ENCODE data around the gene WDFY4. TPM values are rescaled to one million over a fixed set of nuclear protein-coding genes. Genes with fewer than 3 reads are reported as not detected.

Gene WDFY4
- polyA plus RNA-seq, 3 donors, result 1.1 to 2.4 (median 2.4) TPM

DNA sequence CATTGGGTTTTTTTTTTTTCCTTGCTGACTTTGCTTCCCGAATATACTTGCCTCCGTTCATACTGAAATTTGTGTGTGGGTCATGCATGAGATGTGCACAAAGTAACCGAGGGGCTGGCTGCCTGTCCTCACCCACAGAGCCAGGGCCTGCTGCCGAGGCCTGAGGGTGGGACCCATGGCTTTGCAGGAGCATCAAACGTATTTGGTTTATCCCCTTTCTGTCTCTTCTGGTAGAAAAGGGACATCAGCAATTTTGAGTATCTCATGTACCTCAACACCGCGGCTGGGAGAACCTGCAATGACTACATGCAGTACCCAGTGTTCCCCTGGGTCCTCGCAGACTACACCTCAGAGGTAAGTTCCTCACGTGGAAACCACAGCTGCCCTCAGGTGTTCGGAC, 258.4 kb downstream of the WDFY4 start:
- DNase-seq, result no peak

DNA sequence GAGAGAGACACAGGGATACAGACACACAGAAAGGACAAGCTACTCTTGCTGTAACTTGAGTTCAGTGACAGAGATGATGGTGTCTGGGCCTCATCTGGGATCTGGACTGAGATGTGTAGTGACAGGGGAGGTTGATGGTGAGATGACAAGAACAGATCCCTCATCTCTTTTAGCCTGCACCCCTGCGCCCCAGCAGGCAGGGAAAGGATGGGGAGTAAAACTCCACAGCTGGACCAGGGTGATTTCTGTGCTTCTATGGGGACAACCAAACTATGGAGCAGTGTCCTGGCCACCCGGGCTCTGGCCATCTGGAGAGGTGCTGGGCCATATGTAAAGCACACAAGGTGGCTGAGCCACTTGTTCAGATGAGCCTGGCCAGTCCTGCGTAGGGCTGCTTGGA, 259.5 kb downstream of the WDFY4 start:
- no peak for DNase-seq

- peak; percentile 54 for DNase-seq
Measured at GRCh38 chr10:48945441-48946130, 260.9 kb downstream of the WDFY4 start.

- no peak for DNase-seq
Measured at GRCh38 chr10:48946332-48946731, 261.7 kb downstream of the WDFY4 start.

GRCh38 chr10:48946891-48947500, 262.3 kb downstream of the WDFY4 start:
- no peak for DNase-seq

DNA sequence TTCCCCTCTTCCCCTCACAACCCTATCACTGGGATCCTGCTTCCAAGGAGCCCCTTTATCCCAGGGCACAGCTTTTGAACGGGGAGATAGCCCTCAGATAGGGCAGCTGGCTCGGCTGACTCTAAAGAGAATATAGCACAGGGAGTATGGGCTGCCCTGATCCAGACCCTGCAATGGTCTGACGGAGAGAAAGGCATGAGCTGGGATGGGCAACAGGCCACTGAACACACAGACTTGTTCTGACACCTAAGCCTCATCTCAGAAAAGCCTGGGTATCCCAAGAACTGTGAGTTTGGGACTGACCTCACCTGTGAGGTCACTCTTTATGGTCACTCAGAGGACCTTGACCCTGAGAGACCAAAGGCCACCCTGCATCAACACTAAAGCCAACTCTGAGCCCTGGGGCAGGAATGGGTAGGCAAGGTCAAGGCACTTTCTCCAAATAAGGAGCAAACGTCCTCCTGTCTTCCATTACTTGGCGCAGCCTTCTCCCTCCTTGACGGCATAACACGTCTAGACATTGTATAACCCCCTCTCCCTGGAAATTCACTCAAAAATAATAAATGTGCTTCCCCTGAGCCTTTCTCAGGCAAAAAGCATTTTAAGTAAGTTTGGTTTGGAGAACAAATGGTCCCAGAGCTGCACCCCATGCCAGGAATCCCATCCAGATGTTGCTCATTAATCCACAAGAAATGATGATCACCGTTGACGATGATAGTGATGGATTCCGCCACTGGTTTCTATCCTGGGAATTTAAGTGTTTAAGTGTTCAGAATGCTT, 263.2 kb downstream of the WDFY4 start:
- no peak for DNase-seq

DNA sequence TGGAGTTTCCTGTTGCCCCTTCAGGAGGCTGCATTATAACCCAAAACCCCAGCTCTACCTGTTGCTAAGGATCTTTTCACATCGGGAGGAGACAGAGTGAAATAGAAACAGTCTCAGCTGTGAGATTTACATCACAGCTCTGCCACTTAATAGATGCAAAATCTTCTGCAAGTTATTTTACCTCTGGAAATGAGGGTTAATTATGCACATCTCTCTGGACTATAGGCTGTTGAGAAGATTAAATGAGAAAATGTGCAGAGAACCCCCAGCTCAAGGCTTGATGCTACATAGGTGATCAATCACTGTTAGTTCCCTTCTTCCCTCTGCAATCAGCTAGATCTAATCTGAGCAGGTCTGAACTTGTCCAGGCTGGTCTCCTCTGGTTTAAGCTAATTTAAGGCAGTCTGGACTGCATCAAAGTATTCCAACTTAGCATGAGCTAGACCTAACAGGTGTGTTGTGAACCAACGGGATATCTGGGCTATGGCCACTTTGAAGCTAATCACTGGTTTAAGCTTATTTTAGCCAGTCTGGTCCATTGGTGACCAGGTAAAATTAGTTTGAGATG, 263.9 kb downstream of the WDFY4 start:
- no peak for DNase-seq

GRCh38 chr10:48951707-48952106, 267.0 kb downstream of the WDFY4 start:
- no peak for DNase-seq

DNA sequence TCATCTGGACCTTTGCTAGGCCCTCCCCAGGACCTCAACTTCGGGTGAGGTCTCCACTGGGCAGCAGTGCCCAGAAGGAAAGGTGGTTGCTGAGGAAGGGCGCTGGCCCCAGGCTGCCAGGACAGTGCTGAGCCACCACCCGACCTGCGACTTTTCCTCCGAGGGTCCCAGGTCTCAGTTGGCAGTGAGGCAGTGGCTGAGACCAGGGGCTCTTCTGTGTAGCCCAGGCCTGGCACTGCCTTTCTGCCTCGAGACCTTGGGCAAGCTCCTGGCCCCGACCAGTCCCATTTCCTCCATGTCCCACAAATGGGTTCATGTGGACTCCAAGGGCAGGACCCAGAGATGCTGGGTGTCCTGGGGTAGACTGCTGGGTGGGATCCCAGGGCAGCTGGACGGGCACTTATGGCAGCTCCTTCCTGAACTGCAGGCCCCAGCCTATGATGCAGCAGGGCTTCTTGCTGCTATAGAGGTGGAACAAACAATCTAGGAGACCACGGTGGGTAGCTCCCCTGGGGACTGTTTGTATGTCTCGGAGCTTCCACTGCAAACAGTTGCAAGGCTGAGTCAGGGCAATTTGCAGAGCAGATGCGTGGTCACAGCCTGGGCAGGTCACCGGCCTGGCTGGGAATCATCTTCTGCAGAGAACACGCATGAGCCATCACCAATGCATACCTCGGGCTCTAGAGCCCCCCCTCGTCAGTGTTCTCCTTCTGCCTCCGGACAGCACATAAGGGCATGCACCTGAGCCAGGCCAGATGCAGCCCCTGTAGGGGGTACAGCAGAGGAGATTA, 272.9 kb downstream of the WDFY4 start:
- DNase-seq, result no peak

- DNase-seq, result no peak
Measured at GRCh38 chr10:48958598-48959190, 274.0 kb downstream of the WDFY4 start.

DNA sequence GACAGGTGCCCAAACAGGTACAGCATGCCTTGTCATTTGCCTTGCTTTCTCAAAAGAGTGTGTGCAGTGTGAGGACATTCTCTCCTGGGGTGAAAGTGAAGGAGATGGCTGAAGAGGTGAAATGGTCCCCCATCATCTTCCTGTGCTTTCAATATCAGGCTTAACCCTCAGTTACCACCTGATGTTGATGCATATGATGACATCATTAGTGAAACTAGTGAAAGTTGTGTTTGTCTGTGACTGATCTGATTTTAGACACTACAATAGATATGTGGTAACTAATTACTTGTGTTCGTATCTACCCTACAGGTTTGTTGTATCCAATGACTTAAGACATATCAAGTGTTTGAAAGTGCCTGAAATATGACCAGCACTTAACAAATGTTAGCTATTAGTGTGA, 279.4 kb downstream of the WDFY4 start:
- no peak for DNase-seq

DNA sequence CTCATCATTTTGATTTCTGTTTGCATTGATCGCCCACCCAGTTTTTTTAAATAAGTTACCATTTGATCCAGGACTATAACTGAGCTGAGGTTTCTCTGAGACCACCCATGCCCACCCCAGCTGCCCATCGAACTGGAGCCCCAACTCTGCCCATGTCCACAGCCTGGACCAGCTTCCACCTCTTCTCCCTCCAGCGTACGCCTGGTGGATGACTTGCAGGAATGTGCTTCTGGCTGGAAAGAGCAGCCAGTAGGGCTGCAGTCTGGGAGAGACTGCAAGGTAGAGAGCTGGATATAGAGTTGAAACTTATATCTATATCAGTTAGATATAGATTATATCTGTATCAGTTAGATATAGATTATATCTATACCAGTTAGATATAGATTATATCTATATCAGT, 280.8 kb downstream of the WDFY4 start:
- no peak for DNase-seq

DNA sequence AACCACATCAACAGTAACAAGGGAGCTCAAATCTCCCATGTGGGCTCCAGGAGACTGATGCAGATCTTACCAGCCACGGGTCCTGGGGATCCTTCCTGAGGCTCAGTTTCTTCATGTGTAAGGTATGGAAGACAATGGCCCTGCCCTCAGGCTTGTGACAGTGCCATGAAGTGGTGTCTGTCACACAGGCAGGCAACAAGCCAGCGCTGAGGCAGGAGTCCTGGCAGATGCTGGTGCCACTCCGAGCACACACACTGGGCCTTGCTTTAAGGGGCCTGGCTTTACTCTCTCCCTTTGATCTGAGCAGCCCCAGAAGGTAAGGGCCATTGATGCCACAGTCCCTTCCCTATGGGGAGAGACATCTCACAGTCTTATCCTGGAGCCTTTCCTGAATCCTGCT, 283.4 kb downstream of the WDFY4 start:
- no peak for DNase-seq

DNA sequence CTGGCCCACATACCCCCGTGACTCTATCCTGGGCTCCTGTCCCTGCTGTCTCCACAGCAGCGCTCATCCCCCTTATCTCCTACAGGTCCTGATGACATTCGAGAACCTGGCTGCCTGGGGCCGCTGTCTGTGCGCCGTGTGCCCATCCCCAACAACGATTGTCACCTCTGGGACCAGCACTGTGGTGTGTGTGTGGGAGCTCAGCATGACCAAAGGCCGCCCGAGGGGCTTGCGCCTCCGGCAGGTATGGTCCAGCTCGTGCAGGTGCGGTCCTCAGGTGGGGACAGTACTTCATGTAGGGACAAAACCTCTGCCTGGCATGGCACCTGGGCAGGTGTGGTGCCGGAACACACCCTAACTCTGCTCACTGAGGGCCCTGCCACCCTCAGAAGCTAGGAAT, 285.4 kb downstream of the WDFY4 start:
- DNase-seq, result no peak

DNA sequence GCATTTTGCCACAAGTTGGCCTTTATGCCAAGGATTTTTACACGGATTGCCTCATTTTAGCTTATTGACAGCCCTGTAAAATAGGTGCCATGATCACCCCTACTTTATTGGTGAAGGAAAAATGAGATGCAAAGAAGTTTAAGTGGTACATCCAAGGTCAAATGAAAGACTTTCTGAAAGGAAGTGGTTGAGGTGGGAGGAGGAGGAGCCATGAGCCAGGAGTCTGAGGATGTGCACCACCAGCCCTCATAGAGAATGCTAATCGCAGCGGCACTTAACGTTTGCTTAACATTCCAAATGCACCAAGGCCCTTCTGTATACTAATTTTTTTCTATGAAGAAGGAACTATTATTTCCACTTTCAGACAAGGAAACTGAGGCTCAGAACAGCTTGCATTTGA, 286.0 kb downstream of the WDFY4 start:
- DNase-seq, result no peak

DNA sequence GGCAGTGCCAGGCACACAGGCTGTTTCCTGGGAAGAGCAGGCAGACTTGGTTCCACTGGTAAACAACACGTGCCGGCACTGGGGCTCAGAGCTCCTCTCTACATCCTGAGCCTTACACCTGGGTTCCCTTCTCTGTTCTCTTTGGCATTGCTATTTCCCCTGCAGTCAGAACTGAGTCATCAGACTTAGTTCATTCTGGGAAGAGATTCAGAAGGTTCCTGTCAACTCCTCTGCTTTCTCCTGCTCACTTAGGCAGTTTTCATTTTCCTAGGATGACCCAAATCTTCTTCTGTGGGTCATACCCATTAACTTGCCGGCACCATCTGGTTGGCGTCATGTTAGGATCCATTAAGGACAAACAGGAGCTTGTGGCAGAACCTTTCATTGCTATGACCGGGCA, 288.4 kb downstream of the WDFY4 start:
- no peak for DNase-seq

DNA sequence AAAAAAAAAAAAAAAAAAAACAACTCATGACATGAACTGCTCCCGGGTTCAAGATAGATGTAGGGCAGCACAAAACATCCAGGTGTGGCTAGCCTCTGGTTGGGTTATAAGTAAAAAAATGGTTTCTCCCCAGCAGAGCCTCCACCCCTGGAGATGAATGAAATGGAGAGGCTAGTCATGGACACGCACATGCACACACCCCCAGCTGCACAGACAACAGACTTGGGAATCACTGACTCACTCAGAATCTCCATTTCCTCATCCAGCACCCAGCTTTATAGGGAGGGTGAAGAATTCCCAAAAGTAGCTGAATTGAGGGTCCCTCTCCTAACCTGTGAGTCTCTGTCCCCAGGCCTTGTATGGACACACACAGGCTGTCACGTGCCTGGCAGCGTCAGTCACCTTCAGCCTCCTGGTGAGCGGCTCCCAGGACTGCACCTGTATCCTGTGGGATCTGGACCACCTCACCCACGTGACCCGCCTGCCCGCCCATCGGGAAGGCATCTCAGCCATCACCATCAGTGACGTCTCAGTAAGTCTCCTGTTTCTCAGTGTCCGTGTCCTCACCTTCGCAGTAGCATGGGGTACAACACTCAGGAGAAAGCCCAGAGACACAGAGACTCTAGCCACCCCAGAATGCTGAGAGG, 290.0 kb downstream of the WDFY4 start:
- DNase-seq, result no peak

- peak; percentile 12 for DNase-seq
Measured at GRCh38 chr10:48976196-48976595, 291.5 kb downstream of the WDFY4 start.

GRCh38 chr10:48978318-48978717, 293.6 kb downstream of the WDFY4 start:
- DNase-seq, result no peak

GRCh38 chr10:48981310-48981907, 296.7 kb downstream of the WDFY4 start:
- peak; percentile 34 for DNase-seq

DNA sequence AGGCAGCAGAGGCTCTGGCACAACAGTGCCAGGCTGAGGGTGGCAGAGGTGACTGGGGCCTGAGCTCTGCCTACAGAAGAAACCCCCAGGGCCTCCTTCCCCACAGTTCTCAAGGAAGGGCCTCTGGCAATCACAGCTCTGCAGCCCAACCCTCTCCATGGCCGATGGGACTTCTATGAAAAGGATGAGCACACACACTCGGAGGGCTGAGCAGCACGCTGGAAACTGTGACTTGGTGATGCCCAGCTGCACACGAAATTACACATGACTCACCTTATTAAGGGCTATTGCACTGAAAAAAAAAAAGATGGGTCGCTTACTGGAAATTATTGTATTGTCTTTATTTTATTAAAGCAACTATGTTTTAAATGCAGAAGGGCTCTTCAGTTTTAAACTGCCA, 297.9 kb downstream of the WDFY4 start:
- no peak for DNase-seq

Measured in renal pelvis (tissue), 4 donors.